ENCODE data around the gene PDZD2.

Gene PDZD2

DNA sequence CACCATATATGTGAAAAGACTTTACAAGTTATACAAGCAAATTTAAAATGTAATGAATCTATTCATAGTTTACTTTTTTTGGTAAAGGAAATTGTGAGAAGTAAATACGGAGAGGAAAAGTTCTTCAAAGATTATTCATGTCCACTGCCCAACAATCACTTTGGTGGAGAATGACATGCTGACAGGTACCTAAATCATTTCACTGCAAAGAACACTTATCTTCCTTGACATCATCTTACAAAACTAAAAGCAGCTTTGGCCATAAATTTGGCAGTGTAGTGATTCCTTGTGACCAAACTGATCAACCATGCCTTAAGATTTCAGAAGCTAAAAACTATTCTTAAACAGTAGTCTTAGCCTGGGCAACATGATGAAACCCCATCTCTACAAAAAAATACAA, 492.7 kb downstream of the PDZD2 start:
- DNase-seq (ENCODE audit: low spot score) = no peak

DNA sequence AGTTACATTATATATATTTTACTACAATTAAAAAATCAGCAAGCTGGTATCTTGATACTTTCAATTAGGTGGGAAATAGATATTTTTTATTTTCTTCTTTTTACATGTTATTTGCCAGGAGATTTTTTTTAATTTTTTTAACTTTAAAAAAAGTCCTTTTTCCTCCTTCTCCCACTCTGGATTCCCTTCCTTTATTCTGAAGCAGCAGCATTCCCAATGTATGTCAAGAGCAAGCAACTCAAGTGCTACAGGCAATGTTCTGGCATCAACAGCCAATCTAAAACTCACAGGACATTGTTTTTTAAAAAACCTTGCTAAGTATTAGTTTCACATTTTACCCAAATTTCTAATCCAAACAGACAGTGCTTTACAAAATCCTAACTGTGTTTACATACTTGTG, 493.8 kb downstream of the PDZD2 start:
- DNase-seq (ENCODE audit: low spot score) = no peak

DNA sequence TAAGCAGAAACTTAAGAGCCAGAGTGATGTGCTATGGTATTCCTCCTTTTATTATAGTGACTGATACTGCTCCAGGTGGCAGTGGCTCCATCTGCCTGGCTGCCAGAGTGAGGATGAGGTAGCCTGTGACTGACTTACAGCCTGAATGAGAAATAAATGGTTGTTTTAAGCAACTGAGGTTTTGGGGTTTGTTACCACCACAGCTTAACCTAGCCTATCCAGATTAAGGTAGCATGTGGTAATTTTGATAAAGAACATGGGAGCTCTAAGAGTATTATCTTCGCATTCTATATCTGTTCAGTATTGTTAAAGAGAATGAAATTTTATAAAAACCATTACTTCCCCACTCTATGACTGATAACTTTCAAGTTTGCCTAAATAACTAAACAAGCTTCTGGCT, 496.2 kb downstream of the PDZD2 start:
- DNase-seq (ENCODE audit: low spot score) = no peak

DNA sequence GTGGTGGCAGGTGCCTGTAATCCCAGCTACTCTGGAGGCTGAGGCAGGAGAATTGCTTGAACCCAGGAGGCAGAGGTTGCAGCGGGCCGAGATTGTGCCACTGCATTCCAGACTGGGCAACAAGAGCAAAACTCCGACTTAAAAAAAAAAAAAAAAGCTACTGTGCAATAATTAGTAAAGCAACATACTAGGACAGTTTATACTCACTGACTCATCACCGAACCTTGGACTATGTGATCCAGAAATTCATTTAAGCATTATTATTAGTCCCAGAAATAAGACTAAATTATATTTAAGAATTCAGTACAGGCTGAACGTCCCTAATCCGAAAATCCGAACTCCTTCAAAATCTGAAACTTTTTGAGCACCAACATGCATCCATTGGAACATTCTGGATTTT, 497.4 kb downstream of the PDZD2 start:
- no peak for DNase-seq (ENCODE audit: low spot score)

DNA sequence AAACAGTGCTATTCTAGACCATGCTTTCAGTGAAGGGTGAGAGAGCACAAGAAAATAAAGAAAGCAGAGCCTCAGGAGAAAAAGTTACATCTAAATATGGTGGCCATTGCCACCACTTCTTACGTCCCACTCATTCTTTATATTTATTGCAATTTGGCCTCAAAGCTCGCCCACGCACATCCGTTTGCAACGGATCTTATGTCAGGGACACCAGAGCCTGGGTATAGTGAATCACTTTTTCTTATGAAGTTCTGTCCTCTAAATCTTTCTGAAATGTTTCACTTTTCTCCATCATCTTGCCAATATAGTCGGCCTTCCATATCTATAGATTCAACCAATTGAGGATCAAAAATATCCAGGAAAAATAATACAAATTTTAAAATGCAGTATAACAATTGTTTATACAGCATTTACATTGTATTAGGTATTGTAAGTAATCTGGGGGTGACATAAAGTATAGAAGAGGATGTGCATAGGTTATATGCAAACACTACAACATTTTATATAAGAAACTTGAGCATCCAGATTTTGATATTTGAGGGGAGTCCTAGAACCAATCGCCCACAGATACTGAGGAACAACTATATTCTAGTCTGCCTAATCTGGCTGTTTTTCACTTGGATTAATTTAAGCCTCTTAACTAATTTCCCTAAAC, 500.0 kb downstream of the PDZD2 start:
- DNase-seq (ENCODE audit: low spot score) = no peak

DNA sequence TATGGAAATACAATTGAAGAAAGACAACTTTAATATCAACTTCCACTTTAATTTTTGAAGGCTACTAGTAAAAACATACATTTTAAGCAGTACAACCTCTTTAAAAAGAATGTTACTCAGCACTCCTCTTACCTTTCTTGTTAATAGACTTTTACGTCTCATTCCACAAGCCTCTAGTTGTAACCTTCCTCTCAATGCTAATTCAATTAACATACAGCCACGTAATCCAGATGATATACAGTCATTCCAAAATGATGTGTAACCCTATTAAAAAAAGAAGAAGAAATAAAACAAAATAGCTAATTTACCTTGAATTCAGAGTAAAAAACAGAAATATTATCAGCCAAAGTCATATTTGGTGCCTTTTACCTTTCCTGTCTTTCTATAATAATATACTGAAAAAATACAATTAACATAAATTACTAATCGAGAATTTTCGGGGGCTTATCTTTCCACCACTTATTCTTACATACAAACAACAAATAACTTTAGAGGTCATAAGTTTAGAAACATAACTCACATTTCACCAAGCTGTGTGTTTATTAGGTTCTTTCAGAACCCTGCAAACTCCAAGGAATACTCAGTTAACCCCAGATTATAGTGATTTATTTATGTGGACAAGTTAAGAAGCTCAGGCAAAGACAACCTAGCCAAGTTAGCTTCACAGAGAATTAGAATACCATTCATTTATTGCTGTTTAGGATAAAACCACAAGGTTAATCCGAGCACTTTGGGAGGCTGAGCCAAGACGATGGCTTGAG, 504.9 kb downstream of the PDZD2 start:
- DNase-seq (ENCODE audit: low spot score) = no peak

DNA sequence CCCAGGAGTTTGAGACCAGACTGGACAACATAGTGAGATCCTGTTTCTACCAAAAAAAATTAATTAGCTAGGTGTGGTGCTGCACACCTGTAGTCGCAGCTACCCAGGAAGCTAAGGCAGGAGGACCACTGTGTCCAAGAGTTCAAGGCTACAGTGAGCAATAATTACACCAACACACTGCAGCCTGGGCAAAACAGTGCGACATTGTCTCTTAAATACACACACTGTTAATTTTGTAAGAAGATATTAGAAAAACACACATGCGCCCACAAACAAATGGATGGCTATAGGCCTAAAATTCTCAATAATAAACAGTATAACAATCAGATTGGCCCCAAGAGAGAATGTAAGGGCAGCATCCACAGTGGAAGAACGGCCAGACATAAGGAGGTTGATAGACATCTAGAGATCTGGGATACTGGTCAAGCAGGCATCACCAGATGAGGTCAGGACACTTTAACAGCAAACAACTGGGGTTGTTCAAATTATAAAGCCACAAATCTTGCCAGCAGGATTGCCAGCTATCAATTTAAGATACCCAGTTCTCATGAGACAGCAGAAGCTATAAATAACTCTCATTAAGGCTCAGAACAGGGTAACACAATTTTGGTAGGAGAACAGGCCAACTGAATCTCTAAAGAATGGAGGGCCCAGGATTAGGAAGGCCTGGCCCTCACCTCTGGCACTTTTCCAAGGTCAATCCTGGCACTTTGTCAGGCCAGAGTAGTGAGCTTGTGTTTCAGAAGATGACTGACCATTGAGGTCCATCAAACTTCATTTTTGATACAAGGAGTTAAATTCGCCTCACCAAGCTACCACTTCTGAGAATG, 505.7 kb downstream of the PDZD2 start:
- DNase-seq (ENCODE audit: low spot score) = no peak

DNA sequence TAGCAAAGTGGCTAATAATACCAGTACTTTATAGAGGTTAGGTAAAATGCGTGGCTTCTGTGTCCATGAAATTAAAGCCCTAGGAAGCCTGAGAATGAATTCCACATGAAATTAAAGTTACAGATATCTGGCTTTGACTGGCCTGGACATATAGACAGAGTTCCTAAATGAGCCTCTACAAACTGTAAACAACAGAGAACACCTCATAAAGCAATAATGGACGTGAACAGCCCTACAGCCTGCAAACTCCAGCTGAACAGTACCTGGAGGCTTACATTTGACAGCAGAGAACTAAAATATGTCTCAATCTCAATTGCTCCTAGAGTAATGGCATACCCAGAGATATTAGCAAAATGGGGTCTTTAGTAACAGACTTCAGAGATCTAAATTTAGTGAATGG, 506.4 kb downstream of the PDZD2 start:
- DNase-seq (ENCODE audit: low spot score) = no peak

DNA sequence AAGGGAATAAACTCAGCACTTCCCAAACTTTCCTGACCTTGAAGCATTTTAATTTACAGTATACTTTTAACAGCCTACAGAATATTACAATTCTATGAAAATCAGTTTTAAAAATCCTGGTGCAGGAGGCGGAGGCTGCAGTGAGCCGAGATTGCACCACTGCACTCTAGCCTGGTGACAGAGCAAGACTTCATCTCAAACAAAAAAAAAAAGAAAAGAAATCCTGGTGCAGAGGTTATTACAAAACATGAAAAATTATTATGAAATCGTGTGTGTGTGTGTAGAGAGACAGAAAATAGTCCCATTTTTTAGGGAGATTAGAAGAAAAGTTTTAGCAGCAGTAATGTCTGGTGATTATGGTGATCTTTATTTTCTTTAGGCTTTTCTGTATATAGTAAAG, 508.3 kb downstream of the PDZD2 start:
- no peak for DNase-seq (ENCODE audit: low spot score)

DNA sequence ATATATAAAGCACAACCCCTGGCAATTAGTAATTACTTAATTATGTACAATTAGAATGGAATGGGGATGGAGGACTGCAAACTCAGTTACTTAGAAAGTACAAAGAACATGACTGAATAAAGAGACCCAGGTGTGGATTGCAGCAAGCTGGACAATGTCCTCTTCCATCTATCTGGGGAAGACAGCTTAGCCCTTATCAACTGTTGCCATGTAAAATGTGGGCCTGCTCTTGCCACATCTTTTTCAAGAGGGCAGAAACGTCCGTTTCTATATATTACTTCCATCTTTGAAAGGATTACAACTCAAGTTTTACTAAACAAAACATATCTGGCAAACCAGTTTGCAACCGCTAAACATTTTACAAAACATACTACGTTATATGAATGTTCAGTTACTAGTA, 509.0 kb downstream of the PDZD2 start:
- no peak for DNase-seq (ENCODE audit: low spot score)

DNA sequence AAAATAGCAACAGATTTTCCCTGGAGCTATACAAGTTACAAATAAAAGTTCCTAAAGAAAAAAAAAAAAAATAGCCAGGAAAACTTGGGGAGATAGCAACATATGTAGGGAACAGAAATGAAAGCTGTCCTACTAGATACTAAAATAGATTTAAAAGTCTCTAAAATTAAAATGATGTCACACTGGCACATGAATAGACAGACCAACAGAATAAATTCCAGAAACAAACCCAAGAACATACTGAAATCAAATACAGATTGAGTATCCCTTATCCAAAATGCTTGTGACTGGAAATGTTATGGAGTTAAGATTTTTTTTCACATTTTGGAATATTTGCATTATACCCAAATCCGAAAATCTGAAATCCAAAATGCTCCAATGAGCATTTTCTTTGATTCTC, 511.4 kb downstream of the PDZD2 start:
- DNase-seq (ENCODE audit: low spot score) = no peak

DNA sequence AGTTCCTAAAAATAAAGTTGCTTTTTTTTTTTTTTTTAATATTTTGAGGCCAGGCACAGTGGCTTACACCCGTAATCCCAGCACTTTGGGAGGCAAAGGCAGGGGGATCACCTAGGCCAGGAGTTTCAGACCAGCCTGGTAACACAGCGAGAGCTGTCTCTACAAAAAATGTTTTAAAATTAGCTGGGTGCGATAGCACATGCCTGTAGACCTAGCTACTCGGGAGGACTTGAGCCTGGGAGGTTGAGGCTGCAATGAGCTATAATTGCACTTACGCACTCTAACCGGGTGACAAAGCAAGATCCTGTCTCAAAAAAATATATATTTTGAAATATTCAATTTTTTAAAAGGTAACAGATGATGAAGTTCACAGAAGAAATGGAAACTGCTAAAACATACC, 512.3 kb downstream of the PDZD2 start:
- no peak for DNase-seq (ENCODE audit: low spot score)

DNA sequence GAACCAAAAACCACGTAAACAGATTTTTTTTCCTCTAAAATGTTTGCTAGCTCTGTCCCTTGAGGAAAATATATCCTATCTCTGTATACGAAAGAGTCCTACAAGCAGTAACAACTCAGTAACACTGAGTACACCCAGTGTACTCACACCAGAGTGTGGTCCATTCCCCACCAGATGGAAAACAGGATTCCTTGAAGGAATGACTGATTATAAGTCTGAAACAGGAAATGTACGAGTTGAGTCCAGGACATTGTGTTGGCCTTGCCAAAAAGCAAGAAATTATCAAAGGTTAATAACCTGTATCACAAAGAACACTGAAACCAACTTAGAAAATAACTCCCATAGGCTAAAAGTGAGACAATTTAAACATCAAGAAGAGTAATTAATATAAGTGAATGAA, 514.8 kb downstream of the PDZD2 start:
- no peak for DNase-seq (ENCODE audit: low spot score)

DNA sequence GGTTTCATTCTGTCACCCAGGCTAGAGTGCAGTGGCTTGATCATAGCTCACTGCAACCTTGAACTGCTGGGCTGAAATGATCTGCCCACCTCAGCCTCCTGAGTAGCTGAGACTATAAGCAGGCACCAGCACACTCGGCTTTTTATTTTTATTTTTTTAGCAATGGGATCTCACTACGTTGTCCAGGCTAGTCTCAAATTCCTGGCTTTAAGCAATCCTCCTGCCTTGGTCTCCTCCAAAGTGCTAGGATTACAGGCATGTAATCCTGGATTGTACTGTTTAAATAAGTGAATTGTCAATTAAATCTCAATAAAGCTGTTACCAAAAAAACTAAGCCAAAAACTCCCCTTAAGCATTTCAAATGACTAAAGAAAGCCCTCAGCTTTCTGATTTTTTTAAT, 516.3 kb downstream of the PDZD2 start:
- DNase-seq (ENCODE audit: low spot score) = no peak

DNA sequence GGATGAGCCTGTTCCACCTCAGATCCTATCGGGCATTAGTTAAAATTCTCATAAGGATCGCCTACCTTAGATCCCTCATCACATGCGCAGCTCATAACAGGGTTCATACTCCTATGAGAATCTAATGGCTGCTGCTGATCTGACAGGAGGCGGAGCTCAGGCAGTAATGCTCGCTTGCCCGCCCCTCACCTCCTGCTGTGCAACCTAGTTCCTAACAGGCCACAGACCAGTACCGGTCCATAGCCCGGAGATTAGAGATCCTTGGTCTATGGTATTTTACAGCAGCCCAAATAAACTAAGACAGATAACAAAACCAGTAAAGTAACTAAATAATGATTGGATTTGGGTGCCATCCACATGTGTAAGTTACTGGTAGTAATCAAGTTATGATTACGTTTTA, 517.7 kb downstream of the PDZD2 start:
- no peak for DNase-seq (ENCODE audit: low spot score)

DNA sequence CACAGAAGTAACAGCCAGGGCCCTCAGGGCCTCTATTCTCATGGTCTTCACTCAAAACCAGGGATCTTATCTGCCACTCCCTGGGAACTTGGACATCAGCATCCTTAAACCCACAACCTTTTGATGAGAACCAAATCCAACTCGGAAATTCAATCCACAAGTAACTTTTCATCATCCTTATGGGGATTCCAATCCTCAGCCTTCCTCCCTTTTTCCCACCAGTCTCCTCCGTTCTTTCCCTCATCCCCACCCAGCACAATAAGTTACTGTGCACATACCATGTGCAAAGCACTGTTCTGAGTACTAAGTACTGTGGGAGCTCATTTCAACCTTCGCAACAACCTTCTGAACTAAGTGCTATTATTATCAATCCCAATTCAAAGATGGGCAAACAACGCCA, 518.1 kb downstream of the PDZD2 start:
- no peak for DNase-seq (ENCODE audit: low spot score)

DNA sequence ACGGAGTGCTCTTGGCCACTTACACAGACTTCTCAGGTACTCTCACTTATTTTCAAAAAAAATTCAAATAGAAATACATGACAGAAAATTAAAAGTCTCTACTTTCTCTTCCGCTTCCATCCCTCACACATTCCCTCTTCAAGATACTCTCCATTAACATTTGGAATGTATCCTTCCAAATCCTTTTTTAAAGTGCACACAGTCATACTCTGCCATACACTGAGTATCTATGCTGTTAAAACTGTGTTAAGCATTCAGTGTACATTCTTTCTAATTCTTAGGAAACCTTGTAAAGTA, 519.7 kb downstream of the PDZD2 start:
- no peak for DNase-seq (ENCODE audit: low spot score)

DNA sequence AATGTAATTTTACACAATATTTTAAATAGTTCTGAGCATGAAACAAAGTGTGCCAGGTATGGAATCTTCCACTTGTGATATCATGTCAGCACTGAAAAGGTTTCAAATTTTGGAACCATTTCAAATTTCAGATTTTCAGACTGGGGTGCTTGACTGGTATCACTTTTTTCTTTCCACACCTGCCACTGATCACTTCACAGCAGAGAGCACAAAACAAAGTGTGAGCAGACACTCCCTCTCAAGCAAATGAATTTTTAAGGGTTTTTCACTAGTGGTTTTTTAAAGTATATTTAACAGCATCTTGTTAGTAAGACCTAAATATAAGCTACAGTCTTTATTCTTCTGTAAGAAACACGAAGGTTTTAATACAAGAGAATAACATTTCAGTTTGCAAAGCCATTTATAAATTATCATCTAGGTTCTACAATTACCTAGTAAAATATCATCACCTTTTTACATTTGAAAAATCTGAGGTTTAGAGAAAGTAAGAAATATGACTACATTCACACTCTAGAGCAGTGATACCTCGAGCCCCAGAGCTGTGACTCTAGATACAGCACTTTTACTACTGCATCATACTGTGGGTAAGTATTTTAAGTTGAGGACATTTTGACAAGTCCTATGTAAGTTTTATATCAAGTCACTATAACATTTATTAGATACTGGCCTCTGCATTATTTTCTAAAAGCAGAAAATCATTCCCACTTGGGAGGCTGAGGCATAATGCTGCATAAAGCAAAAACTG, 520.6 kb downstream of the PDZD2 start:
- no peak for DNase-seq (ENCODE audit: low spot score)

DNA sequence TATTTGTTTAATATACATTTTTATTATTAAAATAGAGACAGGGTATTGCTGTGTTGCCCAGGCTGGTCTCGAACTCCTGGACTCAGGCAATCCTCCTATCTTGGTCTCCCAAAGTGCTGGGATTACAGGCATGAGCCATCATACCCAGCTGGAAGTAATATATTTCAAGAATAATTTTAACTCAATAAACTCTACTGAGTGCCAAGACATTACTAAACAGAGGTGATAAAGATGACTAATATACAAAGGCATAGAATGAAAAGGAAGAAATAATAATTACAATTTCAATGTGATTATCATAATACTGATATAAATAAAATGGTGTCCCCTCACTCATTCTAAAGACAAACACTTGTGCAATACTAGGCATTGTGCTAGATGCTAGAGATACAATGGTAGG, 521.3 kb downstream of the PDZD2 start:
- DNase-seq (ENCODE audit: low spot score) = no peak

Measured in SK-N-DZ (cell line).